Left lobe of liver (tissue), 2 donors: Measurements from ENCODE around the gene SLC2A13. TPM values are rescaled to one million over a fixed set of nuclear protein-coding genes. Genes with fewer than 3 reads are reported as not detected.
"Not testable (repeated sequence)": the region's sequence is repeated elsewhere in the genome, so short reads cannot be mapped to it uniquely, and the experiment has no call there.

Source experiments
- ATAC-seq: fragments of 200-7000 bp; cut with Tn5 transposase; one replicate; pipeline ENCODE4 v1.9.1; 2020; ENCODE audit warnings: mild to moderate bottlenecking, moderate library complexity
- DNase-seq: peaks from one replicate; pipeline ENCODE4 v3.0.0-alpha.2; 2020; ENCODE audit warnings: low spot score
- total RNA-seq: library from RNA; stranded (reverse); gene quantifications from one replicate; pipeline ENCODE4 v1.2.1, GENCODE V29; 2021
- donor health status: DM: no; HTN: no; CAD: no; lungs with moderate emphysema.
- donor health status: DM: no; HTN: yes; CAD: no.

Gene SLC2A13
- total RNA-seq, 1 donor from 2014 or later, result 5.7 TPM

DNA sequence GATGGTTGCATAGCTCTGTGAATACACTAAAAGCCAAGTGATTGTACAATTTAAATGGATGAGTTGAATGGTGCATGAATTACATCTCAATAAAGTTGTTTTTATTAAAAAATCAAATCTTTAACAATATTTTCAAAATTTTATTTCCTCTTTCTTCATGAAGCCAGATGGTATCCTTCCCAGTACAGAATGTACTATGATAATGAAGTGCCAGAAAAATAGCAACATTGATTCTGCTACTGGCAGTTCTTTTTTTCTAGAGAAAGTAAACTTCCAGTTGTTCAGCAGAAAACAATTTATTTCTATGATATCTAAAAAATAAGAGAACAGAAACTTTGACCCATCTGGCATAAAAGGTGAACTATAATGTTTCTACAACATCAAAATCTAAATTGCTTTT, 61.5 kb downstream of the SLC2A13 start:
- no peak for DNase-seq
- no peak for ATAC-seq

- no peak for DNase-seq
- no peak for ATAC-seq
Observed at GRCh38 chr12:40039598-40039997, 66.3 kb downstream of the SLC2A13 start.

DNA sequence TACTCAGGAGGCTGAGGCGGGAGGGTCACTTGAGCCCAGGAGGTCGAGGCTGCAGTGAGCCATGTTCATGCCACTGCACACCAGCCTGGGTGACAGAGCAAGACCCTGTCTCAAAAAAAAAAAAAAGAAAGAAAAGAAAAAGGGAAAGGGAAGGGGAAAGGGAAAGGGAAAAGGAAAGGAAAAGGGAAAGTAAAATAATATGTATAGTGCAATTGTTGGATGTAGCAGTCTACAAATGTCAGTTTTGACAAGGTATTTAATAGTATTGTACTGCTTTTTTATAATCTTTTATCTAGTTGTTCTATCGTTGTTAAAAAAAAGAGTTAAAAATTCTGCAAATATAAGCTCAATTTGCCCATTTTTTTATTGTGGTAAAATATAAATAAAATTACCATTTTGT, 67.3 kb downstream of the SLC2A13 start:
- DNase-seq, result no peak

DNA sequence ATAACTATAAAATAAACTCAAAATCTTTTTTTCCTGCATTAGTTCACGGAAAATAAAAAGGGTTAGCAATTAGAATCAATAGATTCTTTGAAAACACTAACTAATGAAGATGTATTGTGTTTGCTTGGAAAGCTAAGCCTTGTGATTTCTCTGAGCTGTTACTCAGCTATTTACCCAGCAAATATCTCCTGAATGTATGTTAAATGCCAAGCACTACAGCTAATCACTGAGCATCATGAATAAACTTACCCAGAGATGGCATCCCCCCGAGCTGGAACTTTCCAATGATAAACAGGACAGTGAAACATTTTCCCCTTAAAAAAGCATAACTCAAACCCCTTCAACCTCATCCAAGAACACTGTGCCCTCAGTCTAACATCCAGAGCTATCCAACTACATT, 71.2 kb downstream of the SLC2A13 start:
- DNase-seq (no peak), ATAC-seq (no peak)

More for the DNA sequence above, 67.3 kb downstream of the SLC2A13 start:
- no peak for ATAC-seq

DNA sequence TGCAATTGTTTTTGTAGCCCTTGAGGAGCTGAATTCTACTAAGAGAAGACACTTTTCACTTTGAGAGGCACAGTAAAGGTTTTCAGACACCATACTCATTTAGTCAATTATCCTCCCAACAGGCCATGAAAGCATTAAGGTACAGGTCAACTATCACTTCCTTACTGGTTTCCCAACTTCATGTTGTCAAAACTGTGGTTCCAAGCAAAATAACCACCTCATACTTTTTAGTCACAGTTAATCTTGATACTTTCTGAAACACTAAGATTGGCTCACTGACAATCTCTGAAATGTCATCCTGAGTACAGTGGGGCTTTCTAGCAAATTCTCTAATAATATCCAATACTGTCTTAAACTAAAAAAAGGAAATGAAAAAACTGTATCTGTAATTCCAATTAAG, 71.7 kb downstream of the SLC2A13 start:
- DNase-seq (no peak), ATAC-seq (no peak)

- ATAC-seq, result peak; percentile 56
Observed at GRCh38 chr12:40033242-40033630, 72.6 kb downstream of the SLC2A13 start.

GRCh38 chr12:40032433-40033241, 73.2 kb downstream of the SLC2A13 start:
- ATAC-seq, result peak; percentile 75
- no peak for DNase-seq

More at GRCh38 chr12:40033242-40033630, 72.6 kb downstream of the SLC2A13 start:
- DNase-seq, result no peak

- DNase-seq, result no peak
- ATAC-seq, result peak; percentile 94
Observed at GRCh38 chr12:40031965-40032364, 73.9 kb downstream of the SLC2A13 start.

GRCh38 chr12:40030970-40031369, 74.9 kb downstream of the SLC2A13 start:
- not testable (repeated sequence) for DNase-seq, ATAC-seq

DNA sequence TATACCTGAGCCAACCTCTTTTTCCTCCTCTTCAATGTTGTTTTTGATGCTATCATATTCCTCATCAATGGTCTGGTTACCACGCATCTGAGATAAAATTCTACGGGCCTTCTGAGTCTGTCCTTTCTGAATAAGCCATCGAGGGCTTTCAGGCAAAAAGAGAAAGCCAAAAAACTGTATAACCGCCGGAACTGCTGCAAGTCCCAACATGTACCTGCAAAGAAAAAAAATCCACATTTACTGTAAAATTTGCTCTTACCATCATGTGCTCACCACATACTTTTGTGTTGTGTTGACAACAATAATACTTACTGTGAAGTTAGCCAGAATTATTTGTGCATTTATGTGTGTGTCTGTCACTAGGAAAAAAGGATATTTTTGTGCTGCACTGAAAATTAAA, 77.6 kb downstream of the SLC2A13 start:
- ATAC-seq, result no peak
- no peak for DNase-seq

- DNase-seq (no peak), ATAC-seq (no peak)
Observed at GRCh38 chr12:40022850-40023249, 83.0 kb downstream of the SLC2A13 start.

- ATAC-seq, result no peak
Observed at GRCh38 chr12:40020261-40020691, 85.6 kb downstream of the SLC2A13 start.

DNA sequence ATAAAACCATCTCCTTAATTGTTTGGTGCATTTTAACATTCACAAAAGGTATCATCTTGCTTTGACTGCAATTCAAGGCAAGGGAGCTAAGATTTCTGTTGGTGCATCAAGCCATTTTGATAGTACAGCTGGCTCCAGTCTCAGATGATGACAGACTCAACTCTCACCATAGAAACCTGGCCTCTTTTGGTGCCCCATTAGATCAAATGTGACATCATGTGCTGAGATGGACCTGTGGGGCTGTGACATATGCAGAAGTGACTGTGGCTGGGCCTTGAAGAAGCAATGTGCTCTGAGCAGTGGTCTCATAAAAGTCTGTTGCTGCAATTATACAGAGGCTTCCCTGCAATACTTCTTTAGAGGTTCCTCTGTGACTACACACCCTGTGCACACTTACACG, 88.4 kb downstream of the SLC2A13 start:
- ATAC-seq (no peak), DNase-seq (no peak)

More at GRCh38 chr12:40020261-40020691, 85.6 kb downstream of the SLC2A13 start:
- no peak for DNase-seq

DNA sequence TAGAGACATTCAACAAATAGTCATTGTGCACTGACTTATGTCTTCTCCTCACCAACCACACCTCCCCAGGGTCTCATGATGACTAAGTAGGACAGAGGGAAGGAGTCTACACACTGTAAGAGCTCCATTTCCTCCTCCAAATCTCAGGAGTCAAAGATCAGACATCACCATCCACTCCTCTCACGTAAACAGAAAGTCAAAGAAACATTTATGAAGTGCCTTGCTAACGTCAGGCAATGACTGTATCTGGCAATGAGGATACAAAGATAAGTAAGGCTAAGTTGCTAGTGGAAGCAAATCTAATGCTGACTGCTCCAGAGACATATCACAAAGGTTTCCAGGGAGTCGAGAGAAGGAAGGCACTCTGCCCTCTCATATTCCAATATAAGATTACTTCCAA, 88.9 kb downstream of the SLC2A13 start:
- no peak for DNase-seq
- ATAC-seq, result no peak

GRCh38 chr12:40015881-40016280, 90.0 kb downstream of the SLC2A13 start:
- no peak for DNase-seq
- no peak for ATAC-seq

DNA sequence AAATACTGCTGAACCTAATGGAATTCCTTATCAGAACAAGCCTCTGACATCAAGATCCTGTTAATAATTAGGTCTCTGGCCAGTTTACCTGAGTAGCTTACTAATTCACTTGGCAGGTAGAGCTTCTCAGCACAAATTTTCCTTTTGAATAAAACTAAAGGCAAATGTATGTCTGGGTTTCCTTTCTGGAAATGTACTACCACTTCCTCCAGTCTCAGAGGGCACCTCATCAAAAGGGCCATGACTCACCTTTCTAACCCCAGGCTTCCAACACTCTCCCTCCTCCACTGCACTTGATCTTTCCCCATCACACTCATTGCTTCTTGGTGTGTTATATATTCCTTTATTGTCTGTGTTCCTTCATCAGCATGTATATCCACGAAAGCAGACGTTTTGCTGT, 90.5 kb downstream of the SLC2A13 start:
- no peak for ATAC-seq
- DNase-seq, result no peak

DNA sequence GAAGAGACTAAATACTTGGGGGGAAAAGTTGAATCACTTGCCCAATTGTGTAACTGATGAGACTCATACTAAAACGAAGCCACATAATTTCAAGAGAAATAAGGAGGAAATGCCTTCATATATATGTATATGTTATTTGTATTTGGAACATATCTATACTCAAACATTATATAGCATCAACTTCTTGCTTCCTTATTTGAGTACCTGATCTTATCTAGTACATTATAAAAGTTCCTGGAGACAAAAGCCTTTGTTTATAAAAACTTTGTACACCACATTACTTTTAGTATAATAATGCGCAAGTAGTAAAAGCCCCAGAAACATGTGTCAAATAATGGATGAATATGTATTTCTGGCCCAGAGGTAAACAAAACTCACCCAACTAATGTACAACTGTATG, 92.0 kb downstream of the SLC2A13 start:
- DNase-seq (no peak), ATAC-seq (no peak)

GRCh38 chr12:40013292-40013691, 92.6 kb downstream of the SLC2A13 start:
- no peak for DNase-seq
- no peak for ATAC-seq

DNA sequence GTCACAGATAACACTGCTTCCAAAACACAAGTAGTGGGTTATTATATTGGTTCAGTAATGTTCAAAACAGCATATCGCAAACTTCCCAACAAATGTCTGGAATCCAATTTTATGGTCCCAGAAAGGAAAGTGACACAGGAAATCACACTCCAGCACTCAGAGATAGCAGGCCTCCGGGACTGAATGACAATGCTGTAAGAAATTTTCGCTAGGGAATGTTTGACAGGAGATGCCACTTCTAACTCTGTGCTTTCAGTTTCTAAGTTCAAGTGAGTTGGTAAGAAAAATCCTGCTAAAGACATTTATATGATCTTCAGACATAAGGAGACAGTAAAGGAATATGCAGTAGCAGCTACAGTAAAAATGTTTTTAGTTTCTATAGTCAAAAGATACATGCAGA, 93.2 kb downstream of the SLC2A13 start:
- DNase-seq (no peak), ATAC-seq (no peak)

DNA sequence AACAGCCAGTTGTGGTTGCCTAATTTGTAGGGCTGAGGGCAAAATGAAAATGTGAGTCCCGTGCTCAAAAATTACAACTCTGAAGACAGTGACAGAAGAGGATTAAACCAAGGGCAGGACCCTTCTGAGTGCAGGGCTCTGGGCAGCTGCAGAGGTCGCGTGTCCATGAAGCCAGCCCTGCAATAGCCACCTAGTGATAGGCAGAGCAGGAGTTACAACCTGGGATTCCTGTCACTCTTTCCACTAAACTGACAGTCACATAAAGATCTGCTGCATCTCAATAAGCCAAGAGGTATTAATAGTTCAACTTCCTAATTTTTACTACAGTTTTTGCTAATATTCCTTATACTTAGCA, 94.1 kb downstream of the SLC2A13 start:
- peak; percentile 78 for ATAC-seq
- DNase-seq, result no peak

DNA sequence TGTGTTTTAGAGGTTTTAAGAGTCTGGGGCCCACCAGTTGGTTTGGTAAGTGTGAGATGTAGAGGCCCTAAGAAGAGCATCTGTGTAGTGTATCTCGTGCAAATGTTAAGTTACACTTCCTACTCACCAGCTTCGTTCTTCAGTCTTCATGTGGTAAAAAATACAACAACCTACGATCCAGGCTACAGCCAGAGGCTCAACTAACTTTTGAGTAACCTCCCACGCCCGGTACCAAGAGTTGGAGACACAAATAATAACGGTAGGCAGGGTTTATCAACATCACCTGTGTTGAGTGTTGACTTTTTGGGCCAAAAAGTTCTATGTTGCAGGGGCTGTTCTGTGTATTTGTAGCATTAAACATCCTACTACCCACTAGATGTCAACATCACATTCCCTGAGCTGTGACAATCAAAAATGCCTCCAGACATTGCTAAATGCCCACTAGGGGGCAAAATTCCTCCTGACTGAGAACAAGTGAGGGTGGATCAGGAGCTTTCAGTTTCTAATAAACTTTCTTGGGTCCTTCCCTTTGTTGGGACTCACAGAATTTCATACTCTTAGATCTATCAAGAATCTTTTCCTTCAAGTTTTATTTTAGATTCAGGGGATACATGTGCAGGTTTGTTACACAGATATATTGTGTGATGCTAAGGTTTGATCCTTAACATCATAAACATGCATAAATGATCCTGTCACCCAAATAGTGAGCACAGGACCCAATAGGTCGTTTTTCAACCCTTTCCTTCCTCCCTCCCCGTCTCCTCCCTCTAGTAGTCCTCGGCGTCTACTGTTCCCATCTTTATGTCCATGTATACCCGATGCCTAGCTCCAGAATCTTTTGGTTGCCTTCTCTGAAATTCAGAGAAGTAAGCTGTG, 94.7 kb downstream of the SLC2A13 start:
- ATAC-seq (peak; percentile 98), DNase-seq (peak; percentile 53)
